ENCODE measurements around the gene ZNF324. TPM values are rescaled to one million over a fixed set of nuclear protein-coding genes. Genes with fewer than 3 reads are reported as not detected.
A peak's percentile ranks its signal among the peaks of the same experiment; 100 is the strongest.

The ZNF324 gene
- total and polyA plus RNA-seq, 2 of the 8 experiments (the other 6 are each of a cell fraction or from before 2014, with no cell fraction given) = 5.1 to 5.8 TPM

DNA sequence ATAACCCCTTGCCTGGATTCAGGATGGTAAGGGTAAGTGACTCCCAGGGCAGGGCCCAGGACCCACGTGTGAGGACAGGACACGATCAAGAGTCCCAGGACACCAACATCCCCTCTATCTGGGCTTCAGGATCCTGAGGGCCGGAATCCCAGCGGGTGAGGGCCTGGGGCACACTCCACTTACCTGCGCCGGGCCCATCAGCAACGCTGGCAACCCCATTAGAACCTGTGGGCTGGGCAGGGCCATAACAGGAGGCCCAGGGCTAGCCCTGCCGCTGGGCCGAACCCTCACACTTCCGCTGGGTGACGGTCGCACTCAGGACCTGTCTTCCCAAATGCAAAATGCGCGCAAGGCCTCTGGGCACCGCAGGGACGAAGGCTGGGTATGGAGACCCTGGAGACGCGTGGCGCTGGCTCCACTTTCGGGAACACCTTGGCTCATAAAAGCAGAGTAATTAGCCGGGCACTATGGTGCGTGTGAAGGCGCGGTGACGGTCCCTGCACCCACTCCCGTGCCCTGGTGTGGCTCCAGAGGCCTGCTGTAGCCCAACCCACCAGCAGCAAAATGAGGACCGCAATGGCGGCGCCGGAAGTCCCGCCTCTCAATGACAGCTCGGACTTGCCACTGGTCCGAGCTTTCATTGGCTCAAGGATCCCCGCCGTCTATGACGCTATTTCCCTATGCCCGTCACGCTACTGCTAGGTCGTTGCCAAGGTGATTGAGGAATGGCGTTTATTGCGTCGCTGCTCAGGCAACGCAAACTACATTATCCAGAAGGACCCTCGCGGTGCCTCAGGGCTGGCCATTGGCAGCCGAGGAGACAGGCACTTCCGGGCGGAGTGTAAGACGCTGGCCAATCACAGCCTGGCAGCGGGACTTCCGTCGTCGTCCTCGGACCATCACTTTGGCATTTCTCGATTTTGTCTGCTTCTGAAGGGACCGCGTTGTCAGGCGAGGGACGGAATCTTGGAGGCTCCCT lies 27.0 kb upstream of the ZNF324 start, which contains the start of gene ZNF132 (continued):
- no peak for TF ChIP-seq HDAC6 (IDR thresholded peaks at IDR 0.05; ENCODE audit: low read depth, low read length)
- peak; percentile 72; the same call in 1 of the 2 replicates for TF ChIP-seq MAX (IDR thresholded peaks at IDR 0.05)
- no peak for TF ChIP-seq JUN (IDR thresholded peaks at IDR 0.05; ENCODE audit: low read depth, low read length)
- no peak for TF ChIP-seq KDM1A (IDR thresholded peaks at IDR 0.05; ENCODE audit: borderline replicate concordance, low read length)
- no peak for TF ChIP-seq RBBP5 (IDR thresholded peaks at IDR 0.05; ENCODE audit: borderline replicate concordance, low read depth, low read length)
- TF ChIP-seq HDAC2 (IDR thresholded peaks at IDR 0.05; ENCODE audit: borderline replicate concordance in 1 of 2, low read depth in 2 of 2, low read length in 2 of 2) = no peak
- TF ChIP-seq MAFK (IDR thresholded peaks at IDR 0.05; ENCODE audit: low read depth, low read length) = no peak
- TF ChIP-seq BACH1 (IDR thresholded peaks at IDR 0.05; ENCODE audit: low read length) = no peak
- peak; percentile 72 for TF ChIP-seq SIX5 (IDR thresholded peaks at IDR 0.05; ENCODE audit: low read depth, low read length)
- TF ChIP-seq USF2 (IDR thresholded peaks at IDR 0.05; ENCODE audit: low read length) = no peak
- TF ChIP-seq GTF2F1 (IDR thresholded peaks at IDR 0.05; ENCODE audit: borderline replicate concordance, low read depth, low read length) = no peak
- TF ChIP-seq EP300 (IDR thresholded peaks at IDR 0.05; ENCODE audit: borderline replicate concordance in 1 of 2, low read depth in 2 of 2, low read length in 2 of 2) = no peak
- peak; percentile 50; the same call in 1 of the 2 replicates for TF ChIP-seq TEAD4 (IDR thresholded peaks at IDR 0.05; ENCODE audit: low read depth, low read length)
- no peak for TF ChIP-seq SIRT6 (IDR thresholded peaks at IDR 0.05; ENCODE audit: low read length)
- TF ChIP-seq RNF2 (IDR thresholded peaks at IDR 0.05; ENCODE audit: borderline replicate concordance, low read depth, low read length, missing control alignments, poor library complexity, severe bottlenecking) = no peak
- TF ChIP-seq EGR1 (IDR thresholded peaks at IDR 0.05; ENCODE audit: borderline replicate concordance, low read depth, low read length) = no peak
- TF ChIP-seq SP2 (IDR thresholded peaks at IDR 0.05; ENCODE audit: low read length) = peak; percentile 43; the same call in 1 of the 2 replicates
- no peak for TF ChIP-seq TCF12 (IDR thresholded peaks at IDR 0.05; ENCODE audit: low read depth, low read length)
- TF ChIP-seq CTCF (IDR thresholded peaks at IDR 0.05; ENCODE audit: control extremely low read depth in 1 of 3, insufficient read depth in 1 of 3, low read depth in 1 of 3, low read length in 3 of 3) = no peak
